Pancreas (tissue), 10 donors: ENCODE results near the gene PARD3B. TPM values are rescaled to one million over a fixed set of nuclear protein-coding genes. Genes with fewer than 3 reads are reported as not detected.

ENCODE experiments used
- ATAC-seq, 4 donors: fragments of 200-7000 bp; cut with Tn5 transposase; one replicate each; pipeline versions ENCODE4 v1.8.0 to v1.9.1; 2020; ENCODE audit warnings: mild to moderate bottlenecking in 4 of 4, moderate library complexity in 4 of 4
- DNase-seq, 6 donors: peaks; one replicate each; pipeline ENCODE4 v3.0.0-alpha.2; 2020
- FAIRE-seq: peaks from 2 replicates; lab custom pipeline; 2012; peaks lifted over from hg19 to GRCh38; lab: Jason Lieb, UNC
- H3K27ac ChIP-seq, 4 donors: fragments of 200-600 bp; sonication (generic); 1 replicate in 3 of 4; 2 replicates in 1 of 4; pipeline versions ENCODE4 v1.5.0 to v1.8.0; 2020
- H3K27me3 ChIP-seq, 4 donors: fragments of 200-600 bp; one replicate each; pipeline ENCODE4 v1.8.0; 2021
- H3K36me3 ChIP-seq, 3 donors: fragments of 200-600 bp; sonication (generic) in 1 of 3; one replicate each; pipeline versions ENCODE4 v1.5.0 to v1.8.0; 2020 to 2021
- H3K4me1 ChIP-seq, 3 donors: fragments of 200-600 bp; one replicate each; pipeline ENCODE4 v1.8.0; 2021
- H3K4me3 ChIP-seq, 4 donors: fragments of 200-600 bp; sonication (generic) in 2 of 4; one replicate each; pipeline versions ENCODE4 v1.5.0 to v1.8.0; 2020 to 2021
- H3K9me3 ChIP-seq, 4 donors: fragments of 200-600 bp; one replicate each; pipeline ENCODE4 v1.8.0; 2021
- WGBS, 2 donors: extraction: QIAGEN DNeasy Blood & Tissue Kit; methylation state at CpG; one replicate each; pipeline ENCODE4 v1.1.7; 2013; 5-methylcytosine and 5-hydroxymethylcytosine counted together
- intact Hi-C, 3 donors: fragments of 100-400 bp; cut with DNase I; formaldehyde crosslinking; loops; one replicate each; pipeline versions ENCODE4 v1.11.1 to v1.14.2; 2022
- polyA plus RNA-seq, 2 donors: library from polyadenylated mRNA; stranded (reverse); fragments of 200-250 nt; gene quantifications; one replicate each; pipeline ENCODE4 v1.2.3, GENCODE V29; 2013
- total RNA-seq, 6 donors: library from RNA; stranded (reverse); fragmentation: NEBNext Ultra II Directional in 4 of 6; extraction: Animal tissue kit (Norgen Biotek cat#: 25700) in 4 of 6; gene quantifications; one replicate each; pipeline versions ENCODE4 v1.2.1 to v1.2.4, GENCODE V29; 2021 to 2023
- TF ChIP-seq, protein P1 (sequence below), 4 donors: fragments of 200-600 bp; sonication (generic) in 3 of 4; IDR thresholded peaks; one replicate each; pipeline versions ENCODE4 v1.5.0 to v1.8.0; 2021; ENCODE audit warnings: antibody characterized with exemption in 4 of 4
- donor health status: healthy with polysubstance abuse.
- donor health status: DM: no; HTN: no; CAD: no; lungs with moderate emphysema.
- donor health status: DM: no; HTN: no; CAD: no.
- donor health status: control.
- donor health status: control.
- donor health status: Bipolar disorder and iron deficiency.
- donor health status: DM: yes; HTN: yes; CAD: no.
- donor health status: DM: no; HTN: no; CAD: no.
- donor health status: DM: no; HTN: no; CAD: no.
- donor health status: DM: yes; HTN: yes; CAD: no.

Gene PARD3B
- total and polyA plus RNA-seq, 8 donors = 2.8 to 21.5 (median 12.7) TPM

- no peak for ATAC-seq
- no peak for FAIRE-seq
- TF ChIP-seq, protein P1, sequence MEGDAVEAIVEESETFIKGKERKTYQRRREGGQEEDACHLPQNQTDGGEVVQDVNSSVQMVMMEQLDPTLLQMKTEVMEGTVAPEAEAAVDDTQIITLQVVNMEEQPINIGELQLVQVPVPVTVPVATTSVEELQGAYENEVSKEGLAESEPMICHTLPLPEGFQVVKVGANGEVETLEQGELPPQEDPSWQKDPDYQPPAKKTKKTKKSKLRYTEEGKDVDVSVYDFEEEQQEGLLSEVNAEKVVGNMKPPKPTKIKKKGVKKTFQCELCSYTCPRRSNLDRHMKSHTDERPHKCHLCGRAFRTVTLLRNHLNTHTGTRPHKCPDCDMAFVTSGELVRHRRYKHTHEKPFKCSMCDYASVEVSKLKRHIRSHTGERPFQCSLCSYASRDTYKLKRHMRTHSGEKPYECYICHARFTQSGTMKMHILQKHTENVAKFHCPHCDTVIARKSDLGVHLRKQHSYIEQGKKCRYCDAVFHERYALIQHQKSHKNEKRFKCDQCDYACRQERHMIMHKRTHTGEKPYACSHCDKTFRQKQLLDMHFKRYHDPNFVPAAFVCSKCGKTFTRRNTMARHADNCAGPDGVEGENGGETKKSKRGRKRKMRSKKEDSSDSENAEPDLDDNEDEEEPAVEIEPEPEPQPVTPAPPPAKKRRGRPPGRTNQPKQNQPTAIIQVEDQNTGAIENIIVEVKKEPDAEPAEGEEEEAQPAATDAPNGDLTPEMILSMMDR (IDR thresholded peaks at IDR 0.05) = no peak
- Histone ChIP-seq H3K27me3 (no peaks in the 10 kb centered on the region), H3K36me3 (no peaks in the 10 kb centered on the region), H3K4me3 (no peak overlapping the region), H3K27ac (no peak overlapping the region), H3K9me3 (no peaks in the 10 kb centered on the region), H3K4me1 (no peaks in the 10 kb centered on the region)
- no peak for DNase-seq
- intact Hi-C loops = no loop called here
- 97 to 99% methylated on average over 3 of the region's 3 CpGs for WGBS, 2 donors
Measured at GRCh38 chr2:204725693-204726360, 180.6 kb downstream of the PARD3B start.

DNA sequence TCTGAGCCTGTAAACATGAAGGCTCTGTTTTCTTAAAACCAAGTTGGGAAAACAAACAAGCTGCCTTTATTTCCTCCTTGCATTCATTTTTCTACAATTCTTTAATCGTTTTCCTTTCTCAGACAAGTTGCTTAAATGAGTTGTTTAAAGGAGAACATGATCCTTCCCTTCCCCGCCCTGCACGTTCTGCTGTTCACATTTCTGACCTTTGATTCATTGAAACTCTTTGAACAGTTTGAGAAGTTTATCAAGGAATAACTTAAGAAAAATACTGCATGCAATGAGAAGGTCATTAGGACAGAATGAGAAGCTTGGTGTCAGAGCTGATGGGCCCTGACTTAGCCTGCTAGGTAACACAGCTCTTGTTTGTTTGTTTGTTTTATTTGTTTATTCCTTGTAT is 181.6 kb downstream of the PARD3B start:
- no peak overlapping the region for H3K4me3 ChIP-seq
- H3K27ac ChIP-seq = no peak overlapping the region
- FAIRE-seq = no peak
- intact Hi-C loops = no loop called here
- H3K27me3 ChIP-seq = no peaks in the 10 kb centered on the region
- no peak for ATAC-seq
- H3K4me1 ChIP-seq = no peaks in the 10 kb centered on the region
- DNase-seq = no peak
- H3K36me3 ChIP-seq = no peaks in the 10 kb centered on the region
- no peaks in the 10 kb centered on the region for H3K9me3 ChIP-seq
- TF ChIP-seq, protein P1 (IDR thresholded peaks at IDR 0.05) = no peak
- 79 to 85% methylated on average over 3 of the region's 3 CpGs for WGBS, 2 donors

- TF ChIP-seq, protein P1 (IDR thresholded peaks at IDR 0.05) = no peak
- no peak overlapping the region for H3K4me3 ChIP-seq
- ATAC-seq = no peak
- no peak for DNase-seq
- no peaks in the 10 kb centered on the region for H3K4me1 ChIP-seq
- no peak for FAIRE-seq
- no peaks in the 10 kb centered on the region for H3K36me3 ChIP-seq
- no peaks in the 10 kb centered on the region for H3K27me3 ChIP-seq
- no peak overlapping the region for H3K27ac ChIP-seq
- 89 to 93% methylated on average over 3 of the region's 3 CpGs for WGBS, 2 donors
- intact Hi-C loops = no loop called here
- no peaks in the 10 kb centered on the region for H3K9me3 ChIP-seq
Measured at GRCh38 chr2:204727368-204727767, 182.1 kb downstream of the PARD3B start.

- Histone ChIP-seq H3K36me3 (no peaks in the 10 kb centered on the region), H3K4me1 (no peaks in the 10 kb centered on the region), H3K4me3 (no peak overlapping the region), H3K27ac (no peak overlapping the region), H3K27me3 (no peaks in the 10 kb centered on the region), H3K9me3 (no peaks in the 10 kb centered on the region)
- ATAC-seq (no peak), DNase-seq (no peak), FAIRE-seq (no peak)
- intact Hi-C loops = no loop called here
- WGBS, 2 donors = 84 to 86% methylated on average over 4 of the region's 4 CpGs
- TF ChIP-seq, protein P1 (IDR thresholded peaks at IDR 0.05) = no peak
Measured at GRCh38 chr2:204730603-204731002, 185.3 kb downstream of the PARD3B start.

- intact Hi-C loops = no loop called here
- Histone ChIP-seq H3K27me3 (no peaks in the 10 kb centered on the region), H3K4me3 (no peak overlapping the region), H3K27ac (no peak overlapping the region), H3K9me3 (no peaks in the 10 kb centered on the region), H3K36me3 (no peaks in the 10 kb centered on the region), H3K4me1 (no peaks in the 10 kb centered on the region)
- FAIRE-seq (no peak), DNase-seq (no peak), ATAC-seq (peak in 2 of 4 donors; percentile 25 to 33)
- TF ChIP-seq, protein P1 (IDR thresholded peaks at IDR 0.05) = no peak
- WGBS, 2 donors = 19 to 24% methylated on average over 3 of the region's 3 CpGs
Measured at GRCh38 chr2:204732019-204732418, 186.7 kb downstream of the PARD3B start.
